ENCODE data around the gene PEAK1. TPM values are rescaled to one million over a fixed set of nuclear protein-coding genes. Genes with fewer than 3 reads are reported as not detected.

The PEAK1 gene
- total and polyA plus RNA-seq, 2 experiments from 2014 or later = 7.8 to 34.1 TPM

DNA sequence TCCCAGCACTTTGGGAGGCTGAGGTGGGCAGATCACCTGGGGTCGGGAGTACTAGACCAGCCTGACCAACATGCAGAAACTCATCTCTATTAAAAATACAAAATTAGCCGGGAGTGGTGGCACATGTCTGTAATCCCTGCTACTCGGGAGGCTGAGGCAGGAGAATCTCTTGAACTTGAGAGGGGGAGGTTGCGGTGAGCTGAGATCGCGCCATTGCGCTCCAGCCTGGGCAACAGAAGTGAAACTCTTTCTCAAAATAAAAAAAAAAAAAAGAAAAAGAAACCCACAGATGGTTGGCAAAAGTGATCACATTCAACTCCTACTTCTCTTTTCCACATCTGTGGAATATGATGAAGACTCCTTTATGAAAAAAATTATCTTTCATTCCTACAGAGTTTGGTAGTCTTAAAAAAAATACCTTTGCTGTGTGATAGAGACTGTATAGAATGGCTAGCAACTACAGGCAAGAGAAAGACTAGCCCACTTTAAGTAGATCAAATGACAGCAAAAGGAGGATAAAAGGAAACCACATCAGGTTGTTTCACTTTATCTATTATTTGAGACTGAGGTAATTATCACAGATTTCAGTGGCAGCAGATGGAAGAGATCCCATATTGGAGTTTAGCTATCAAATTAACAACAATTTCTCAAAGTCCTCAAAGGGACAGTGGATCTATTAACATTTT is 176.0 kb downstream of the PEAK1 start:
- H3K4me2 ChIP-seq = no peak overlapping the region
- H2AFZ ChIP-seq = no peak overlapping the region
- H3K36me3 ChIP-seq (ENCODE audit: insufficient read depth) = no peaks in the 10 kb centered on the region
- TF ChIP-seq POLR2AphosphoS5 (IDR thresholded peaks at IDR 0.05; ENCODE audit: low read depth) (no peak), ZNF331 (CRISPR knock-in tag; IDR thresholded peaks at IDR 0.05; ENCODE audit: low read depth) (no peak), CREB1 (CRISPR knock-in tag; IDR thresholded peaks at IDR 0.05; ENCODE audit: low read depth) (no peak), EZH2phosphoT487 (IDR thresholded peaks at IDR 0.05; ENCODE audit: unreplicated experiment) (no peak), JUNB (IDR thresholded peaks at IDR 0.05; ENCODE audit: unreplicated experiment) (no peak)
- TF ChIP-seq, protein P1, sequence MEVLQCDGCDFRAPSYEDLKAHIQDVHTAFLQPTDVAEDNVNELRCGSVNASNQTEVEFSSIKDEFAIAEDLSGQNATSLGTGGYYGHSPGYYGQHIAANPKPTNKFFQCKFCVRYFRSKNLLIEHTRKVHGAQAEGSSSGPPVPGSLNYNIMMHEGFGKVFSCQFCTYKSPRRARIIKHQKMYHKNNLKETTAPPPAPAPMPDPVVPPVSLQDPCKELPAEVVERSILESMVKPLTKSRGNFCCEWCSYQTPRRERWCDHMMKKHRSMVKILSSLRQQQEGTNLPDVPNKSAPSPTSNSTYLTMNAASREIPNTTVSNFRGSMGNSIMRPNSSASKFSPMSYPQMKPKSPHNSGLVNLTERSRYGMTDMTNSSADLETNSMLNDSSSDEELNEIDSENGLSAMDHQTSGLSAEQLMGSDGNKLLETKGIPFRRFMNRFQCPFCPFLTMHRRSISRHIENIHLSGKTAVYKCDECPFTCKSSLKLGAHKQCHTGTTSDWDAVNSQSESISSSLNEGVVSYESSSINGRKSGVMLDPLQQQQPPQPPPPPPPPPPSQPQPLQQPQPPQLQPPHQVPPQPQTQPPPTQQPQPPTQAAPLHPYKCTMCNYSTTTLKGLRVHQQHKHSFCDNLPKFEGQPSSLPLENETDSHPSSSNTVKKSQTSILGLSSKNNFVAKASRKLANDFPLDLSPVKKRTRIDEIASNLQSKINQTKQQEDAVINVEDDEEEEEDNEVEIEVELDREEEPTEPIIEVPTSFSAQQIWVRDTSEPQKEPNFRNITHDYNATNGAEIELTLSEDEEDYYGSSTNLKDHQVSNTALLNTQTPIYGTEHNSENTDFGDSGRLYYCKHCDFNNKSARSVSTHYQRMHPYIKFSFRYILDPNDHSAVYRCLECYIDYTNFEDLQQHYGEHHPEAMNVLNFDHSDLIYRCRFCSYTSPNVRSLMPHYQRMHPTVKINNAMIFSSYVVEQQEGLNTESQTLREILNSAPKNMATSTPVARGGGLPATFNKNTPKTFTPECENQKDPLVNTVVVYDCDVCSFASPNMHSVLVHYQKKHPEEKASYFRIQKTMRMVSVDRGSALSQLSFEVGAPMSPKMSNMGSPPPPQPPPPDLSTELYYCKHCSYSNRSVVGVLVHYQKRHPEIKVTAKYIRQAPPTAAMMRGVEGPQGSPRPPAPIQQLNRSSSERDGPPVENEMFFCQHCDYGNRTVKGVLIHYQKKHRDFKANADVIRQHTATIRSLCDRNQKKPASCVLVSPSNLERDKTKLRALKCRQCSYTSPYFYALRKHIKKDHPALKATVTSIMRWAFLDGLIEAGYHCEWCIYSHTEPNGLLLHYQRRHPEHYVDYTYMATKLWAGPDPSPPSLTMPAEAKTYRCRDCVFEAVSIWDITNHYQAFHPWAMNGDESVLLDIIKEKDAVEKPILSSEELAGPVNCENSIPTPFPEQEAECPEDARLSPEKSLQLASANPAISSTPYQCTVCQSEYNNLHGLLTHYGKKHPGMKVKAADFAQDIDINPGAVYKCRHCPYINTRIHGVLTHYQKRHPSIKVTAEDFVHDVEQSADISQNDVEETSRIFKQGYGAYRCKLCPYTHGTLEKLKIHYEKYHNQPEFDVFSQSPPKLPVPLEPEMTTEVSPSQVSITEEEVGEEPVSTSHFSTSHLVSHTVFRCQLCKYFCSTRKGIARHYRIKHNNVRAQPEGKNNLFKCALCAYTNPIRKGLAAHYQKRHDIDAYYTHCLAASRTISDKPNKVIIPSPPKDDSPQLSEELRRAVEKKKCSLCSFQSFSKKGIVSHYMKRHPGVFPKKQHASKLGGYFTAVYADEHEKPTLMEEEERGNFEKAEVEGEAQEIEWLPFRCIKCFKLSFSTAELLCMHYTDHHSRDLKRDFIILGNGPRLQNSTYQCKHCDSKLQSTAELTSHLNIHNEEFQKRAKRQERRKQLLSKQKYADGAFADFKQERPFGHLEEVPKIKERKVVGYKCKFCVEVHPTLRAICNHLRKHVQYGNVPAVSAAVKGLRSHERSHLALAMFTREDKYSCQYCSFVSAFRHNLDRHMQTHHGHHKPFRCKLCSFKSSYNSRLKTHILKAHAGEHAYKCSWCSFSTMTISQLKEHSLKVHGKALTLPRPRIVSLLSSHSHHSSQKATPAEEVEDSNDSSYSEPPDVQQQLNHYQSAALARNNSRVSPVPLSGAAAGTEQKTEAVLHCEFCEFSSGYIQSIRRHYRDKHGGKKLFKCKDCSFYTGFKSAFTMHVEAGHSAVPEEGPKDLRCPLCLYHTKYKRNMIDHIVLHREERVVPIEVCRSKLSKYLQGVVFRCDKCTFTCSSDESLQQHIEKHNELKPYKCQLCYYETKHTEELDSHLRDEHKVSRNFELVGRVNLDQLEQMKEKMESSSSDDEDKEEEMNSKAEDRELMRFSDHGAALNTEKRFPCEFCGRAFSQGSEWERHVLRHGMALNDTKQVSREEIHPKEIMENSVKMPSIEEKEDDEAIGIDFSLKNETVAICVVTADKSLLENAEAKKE (CRISPR knock-in tag; IDR thresholded peaks at IDR 0.05) = no peak
- TF ChIP-seq, protein P2, sequence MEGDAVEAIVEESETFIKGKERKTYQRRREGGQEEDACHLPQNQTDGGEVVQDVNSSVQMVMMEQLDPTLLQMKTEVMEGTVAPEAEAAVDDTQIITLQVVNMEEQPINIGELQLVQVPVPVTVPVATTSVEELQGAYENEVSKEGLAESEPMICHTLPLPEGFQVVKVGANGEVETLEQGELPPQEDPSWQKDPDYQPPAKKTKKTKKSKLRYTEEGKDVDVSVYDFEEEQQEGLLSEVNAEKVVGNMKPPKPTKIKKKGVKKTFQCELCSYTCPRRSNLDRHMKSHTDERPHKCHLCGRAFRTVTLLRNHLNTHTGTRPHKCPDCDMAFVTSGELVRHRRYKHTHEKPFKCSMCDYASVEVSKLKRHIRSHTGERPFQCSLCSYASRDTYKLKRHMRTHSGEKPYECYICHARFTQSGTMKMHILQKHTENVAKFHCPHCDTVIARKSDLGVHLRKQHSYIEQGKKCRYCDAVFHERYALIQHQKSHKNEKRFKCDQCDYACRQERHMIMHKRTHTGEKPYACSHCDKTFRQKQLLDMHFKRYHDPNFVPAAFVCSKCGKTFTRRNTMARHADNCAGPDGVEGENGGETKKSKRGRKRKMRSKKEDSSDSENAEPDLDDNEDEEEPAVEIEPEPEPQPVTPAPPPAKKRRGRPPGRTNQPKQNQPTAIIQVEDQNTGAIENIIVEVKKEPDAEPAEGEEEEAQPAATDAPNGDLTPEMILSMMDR (conservative IDR thresholded peaks at IDR 0.05; ENCODE audit: low read depth in 2 of 2) = no peak
- TF ChIP-seq, protein P3, sequence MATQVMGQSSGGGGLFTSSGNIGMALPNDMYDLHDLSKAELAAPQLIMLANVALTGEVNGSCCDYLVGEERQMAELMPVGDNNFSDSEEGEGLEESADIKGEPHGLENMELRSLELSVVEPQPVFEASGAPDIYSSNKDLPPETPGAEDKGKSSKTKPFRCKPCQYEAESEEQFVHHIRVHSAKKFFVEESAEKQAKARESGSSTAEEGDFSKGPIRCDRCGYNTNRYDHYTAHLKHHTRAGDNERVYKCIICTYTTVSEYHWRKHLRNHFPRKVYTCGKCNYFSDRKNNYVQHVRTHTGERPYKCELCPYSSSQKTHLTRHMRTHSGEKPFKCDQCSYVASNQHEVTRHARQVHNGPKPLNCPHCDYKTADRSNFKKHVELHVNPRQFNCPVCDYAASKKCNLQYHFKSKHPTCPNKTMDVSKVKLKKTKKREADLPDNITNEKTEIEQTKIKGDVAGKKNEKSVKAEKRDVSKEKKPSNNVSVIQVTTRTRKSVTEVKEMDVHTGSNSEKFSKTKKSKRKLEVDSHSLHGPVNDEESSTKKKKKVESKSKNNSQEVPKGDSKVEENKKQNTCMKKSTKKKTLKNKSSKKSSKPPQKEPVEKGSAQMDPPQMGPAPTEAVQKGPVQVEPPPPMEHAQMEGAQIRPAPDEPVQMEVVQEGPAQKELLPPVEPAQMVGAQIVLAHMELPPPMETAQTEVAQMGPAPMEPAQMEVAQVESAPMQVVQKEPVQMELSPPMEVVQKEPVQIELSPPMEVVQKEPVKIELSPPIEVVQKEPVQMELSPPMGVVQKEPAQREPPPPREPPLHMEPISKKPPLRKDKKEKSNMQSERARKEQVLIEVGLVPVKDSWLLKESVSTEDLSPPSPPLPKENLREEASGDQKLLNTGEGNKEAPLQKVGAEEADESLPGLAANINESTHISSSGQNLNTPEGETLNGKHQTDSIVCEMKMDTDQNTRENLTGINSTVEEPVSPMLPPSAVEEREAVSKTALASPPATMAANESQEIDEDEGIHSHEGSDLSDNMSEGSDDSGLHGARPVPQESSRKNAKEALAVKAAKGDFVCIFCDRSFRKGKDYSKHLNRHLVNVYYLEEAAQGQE (IDR thresholded peaks at IDR 0.05; ENCODE audit: unreplicated experiment) = no peak
- TF ChIP-seq, protein P4, sequence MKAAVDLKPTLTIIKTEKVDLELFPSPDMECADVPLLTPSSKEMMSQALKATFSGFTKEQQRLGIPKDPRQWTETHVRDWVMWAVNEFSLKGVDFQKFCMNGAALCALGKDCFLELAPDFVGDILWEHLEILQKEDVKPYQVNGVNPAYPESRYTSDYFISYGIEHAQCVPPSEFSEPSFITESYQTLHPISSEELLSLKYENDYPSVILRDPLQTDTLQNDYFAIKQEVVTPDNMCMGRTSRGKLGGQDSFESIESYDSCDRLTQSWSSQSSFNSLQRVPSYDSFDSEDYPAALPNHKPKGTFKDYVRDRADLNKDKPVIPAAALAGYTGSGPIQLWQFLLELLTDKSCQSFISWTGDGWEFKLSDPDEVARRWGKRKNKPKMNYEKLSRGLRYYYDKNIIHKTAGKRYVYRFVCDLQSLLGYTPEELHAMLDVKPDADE (IDR thresholded peaks at IDR 0.05) = no peak
- ATAC-seq = no peak
- Mint-ChIP-seq H3K27ac (no peak overlapping the region; the same call in 1 of the 2 replicates), H3K9me3 (no peaks in the 10 kb centered on the region), H3K4me3 (no peak overlapping the region), H3K27me3 (ENCODE audit: insufficient read depth, low read depth, poor library complexity) (no peaks in the 10 kb centered on the region), H3K4me1 (no peaks in the 10 kb centered on the region), H3K36me3 (ENCODE audit: low read depth) (no peaks in the 10 kb centered on the region; the same call in 2 of the 3 replicates)
- H3K4me3 ChIP-seq = no peak overlapping the region
- H3F3A ChIP-seq (replicated peaks; ENCODE audit: low read depth) = no peaks in the 10 kb centered on the region
- no peaks in the 10 kb centered on the region for H3K79me2 ChIP-seq (replicated peaks; ENCODE audit: insufficient read depth)
- no peaks in the 10 kb centered on the region for H3K27me3 ChIP-seq (ENCODE audit: insufficient read depth)
- no peak for DNase-seq (ENCODE audit: low spot score)
- H3K27ac ChIP-seq (ENCODE audit: low read depth) = no peak overlapping the region
- H3K9me2 ChIP-seq (ENCODE audit: insufficient read depth) = no peaks in the 10 kb centered on the region
- H3K4me1 ChIP-seq (ENCODE audit: insufficient read depth) = no peaks in the 10 kb centered on the region
- H4K20me1 ChIP-seq (replicated peaks; ENCODE audit: insufficient read depth) = no peaks in the 10 kb centered on the region
